GM23338 (cell line): Measurements from ENCODE around the gene KCTD13. TPM values are rescaled to one million over a fixed set of nuclear protein-coding genes. Genes with fewer than 3 reads are reported as not detected.

Experiments used
- ATAC-seq: fragments of 200-7000 bp; cut with Tn5 transposase; 3 replicates; pipeline ENCODE4 v1.9.1; 2020
- DNase-seq: peaks from one replicate; pipeline ENCODE4 v3.0.0-alpha.2; 2015; ENCODE audit warnings: low spot score
- H2AFZ ChIP-seq: fragments of 200-600 bp; sonication (generic); 2 replicates; pipeline ENCODE4 v1.8.0; 2016; ENCODE audit warnings: antibody characterized with exemption, mild to moderate bottlenecking, moderate library complexity
- H3F3A ChIP-seq: fragments of 200-600 bp; sonication (generic); replicated peaks from 2 replicates; pipeline ENCODE4 v1.8.0; 2017; ENCODE audit warnings: antibody characterized with exemption, mixed run types, low read depth
- H3K27ac ChIP-seq: fragments of 200-600 bp; sonication (generic); 2 replicates; pipeline ENCODE4 v1.6.1; 2016; ENCODE audit warnings: low read depth
- H3K27me3 ChIP-seq: fragments of 200-600 bp; sonication (generic); 2 replicates; pipeline ENCODE4 v1.8.0; 2016; ENCODE audit warnings: mild to moderate bottlenecking, mixed run types, moderate library complexity; ENCODE audit not compliant: insufficient read depth
- H3K36me3 ChIP-seq: fragments of 200-600 bp; sonication (generic); 2 replicates; pipeline ENCODE4 v1.8.0; 2016; ENCODE audit warnings: mild to moderate bottlenecking; ENCODE audit not compliant: insufficient read depth
- H3K4me1 ChIP-seq: fragments of 200-600 bp; sonication (generic); 2 replicates; pipeline ENCODE4 v1.8.0; 2016; ENCODE audit warnings: mild to moderate bottlenecking, moderate library complexity; ENCODE audit not compliant: insufficient read depth
- H3K4me2 ChIP-seq: fragments of 200-600 bp; sonication (generic); 2 replicates; pipeline ENCODE4 v1.7.1; 2017; ENCODE audit warnings: mixed run types
- H3K4me3 ChIP-seq: fragments of 200-600 bp; sonication (generic); 2 replicates; pipeline ENCODE4 v1.6.1; 2016; ENCODE audit warnings: mixed run types
- H3K79me2 ChIP-seq: fragments of 200-600 bp; sonication (generic); replicated peaks from 2 replicates; pipeline ENCODE4 v1.8.0; 2017; ENCODE audit warnings: mild to moderate bottlenecking; ENCODE audit not compliant: insufficient read depth
- H3K9me2 ChIP-seq: fragments of 200-600 bp; sonication (generic); 2 replicates; pipeline ENCODE4 v1.8.0; 2017; ENCODE audit not compliant: insufficient read depth
- H4K20me1 ChIP-seq: fragments of 200-600 bp; sonication (generic); replicated peaks from 2 replicates; pipeline ENCODE4 v1.8.0; 2017; ENCODE audit warnings: mild to moderate bottlenecking; ENCODE audit not compliant: insufficient read depth
- H3K27ac Mint-ChIP-seq: 2 replicates; pipeline ENCODE4 v1.8.0; 2020; ENCODE audit warnings: inconsistent platforms, mild to moderate bottlenecking, moderate library complexity, mixed read lengths
- H3K27me3 Mint-ChIP-seq: 3 replicates; pipeline ENCODE4 v1.8.0; 2022; ENCODE audit warnings: low read depth, mild to moderate bottlenecking, moderate library complexity, mixed read lengths, inconsistent platforms; ENCODE audit not compliant: insufficient read depth, poor library complexity
- H3K36me3 Mint-ChIP-seq: 3 replicates; pipeline ENCODE4 v1.8.0; 2021; ENCODE audit warnings: low read depth, mild to moderate bottlenecking, inconsistent platforms, moderate library complexity, mixed read lengths
- H3K4me1 Mint-ChIP-seq: 3 replicates; pipeline ENCODE4 v1.8.0; 2020; ENCODE audit warnings: mild to moderate bottlenecking, inconsistent platforms, mixed read lengths
- H3K4me3 Mint-ChIP-seq: 3 replicates; pipeline ENCODE4 v1.8.0; 2021; ENCODE audit warnings: moderate library complexity, mild to moderate bottlenecking, inconsistent platforms, mixed read lengths
- H3K9me3 Mint-ChIP-seq: 3 replicates; pipeline ENCODE4 v1.8.0; 2020; ENCODE audit warnings: moderate library complexity, mild to moderate bottlenecking, inconsistent platforms, mixed read lengths
- CREB1 ChIP-seq: fragments of 250-450 bp; sonication (Bioruptor Pico); IDR thresholded peaks from 2 replicates; pipeline ENCODE4 v1.5.0; 2020; ENCODE audit warnings: low read depth, mild to moderate bottlenecking, moderate library complexity
- EZH2 ChIP-seq: fragments of 200-600 bp; sonication (generic); IDR thresholded peaks from one replicate; pipeline ENCODE4 v1.8.0; 2017; ENCODE audit warnings: antibody characterized with exemption, mild to moderate bottlenecking, low read depth; ENCODE audit not compliant: unreplicated experiment
- EZH2phosphoT487 ChIP-seq: fragments of 200-600 bp; sonication (generic); IDR thresholded peaks from one replicate; pipeline ENCODE4 v1.8.1; 2018; ENCODE audit warnings: antibody characterized with exemption; ENCODE audit not compliant: unreplicated experiment
- JUNB ChIP-seq: IDR thresholded peaks from one replicate; pipeline ENCODE4 v1.6.1; 2016; ENCODE audit warnings: antibody characterized with exemption; ENCODE audit not compliant: unreplicated experiment
- NANOG ChIP-seq: IDR thresholded peaks from 2 replicates; pipeline ENCODE4 v1.6.1; 2016; ENCODE audit warnings: antibody characterized with exemption, borderline replicate concordance
- POLR2AphosphoS5 ChIP-seq: IDR thresholded peaks from 2 replicates; pipeline ENCODE4 v1.6.1; 2016; ENCODE audit warnings: antibody characterized with exemption, low read depth
- STAT1 ChIP-seq: IDR thresholded peaks from one replicate; pipeline ENCODE4 v1.6.1; 2016; ENCODE audit warnings: antibody characterized with exemption; ENCODE audit not compliant: unreplicated experiment
- ZNF331 ChIP-seq: fragments of 250-450 bp; sonication (Bioruptor Pico); IDR thresholded peaks from 2 replicates; pipeline ENCODE4 v1.5.0; 2020; ENCODE audit warnings: low read depth, mild to moderate bottlenecking, moderate library complexity
- polyA plus RNA-seq: library from polyadenylated mRNA; unstranded; fragments of >200 nt; fragmentation: Nextera tagmentation; extraction: Ambion mirVana; gene quantifications from 2 replicates; pipeline ENCODE4 v1.2.1, GENCODE V29; 2016
- total RNA-seq: library from RNA; depleted of rRNA; stranded (reverse); fragments of >200 nt; shearing (Covaris generic); gene quantifications from 2 replicates; pipeline ENCODE4 v1.2.3, GENCODE V29; 2014
- TF ChIP-seq, protein P1 (sequence below): IDR thresholded peaks from one replicate; pipeline ENCODE4 v1.6.1; 2018; ENCODE audit warnings: antibody characterized with exemption; ENCODE audit not compliant: unreplicated experiment
- TF ChIP-seq, protein P2 (sequence below): IDR thresholded peaks from 2 replicates; pipeline ENCODE4 v1.6.1; 2016; ENCODE audit warnings: antibody characterized with exemption
- TF ChIP-seq, protein P3 (sequence below), 2 experiments: fragments of 200-600 bp in 1 of 2; sonication (generic) in 1 of 2; conservative IDR thresholded peaks; 2 replicates each; pipeline versions ENCODE4 v1.5.1 to v1.6.1; 2016 to 2017; ENCODE audit warnings: antibody characterized with exemption in 2 of 2, low read depth in 2 of 2, mild to moderate bottlenecking in 2 of 2, moderate library complexity in 1 of 2

KCTD13 gene
- total and polyA plus RNA-seq, 2 experiments from 2014 or later, result 10.1 to 12.2 TPM

DNA sequence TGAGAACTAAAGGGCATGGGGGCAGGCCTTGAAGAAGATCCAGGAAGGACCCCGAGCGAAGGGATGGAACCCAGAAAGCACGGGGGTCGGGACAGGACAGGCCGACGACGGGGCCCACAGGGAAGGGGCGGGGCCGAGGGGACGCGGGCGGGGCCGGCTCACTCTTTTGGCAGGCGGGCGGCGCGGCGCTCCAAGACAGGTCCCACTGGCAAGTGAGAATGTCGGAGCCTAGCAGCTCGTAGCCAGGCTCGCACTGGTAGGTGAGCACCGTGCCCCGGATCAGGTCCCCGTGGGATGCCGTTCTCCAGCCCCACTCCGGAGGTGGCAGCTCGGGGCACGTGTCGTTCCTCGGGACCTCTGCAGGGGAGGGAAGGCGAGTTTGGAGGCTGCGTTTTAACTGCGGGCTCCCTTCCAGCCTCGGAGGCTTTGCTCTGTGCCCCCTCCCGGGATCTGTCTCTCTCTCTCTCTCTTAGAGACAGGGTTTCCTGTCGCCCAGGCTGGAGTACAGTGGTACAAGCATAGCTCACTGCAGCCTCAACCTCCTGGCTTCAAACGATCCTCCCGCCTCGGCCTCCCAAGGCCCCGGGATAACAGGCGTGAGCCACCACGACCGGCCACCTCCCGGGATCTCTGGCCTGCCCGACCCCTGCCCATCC, 49.3 kb downstream of the KCTD13 start:
- no peaks in the 10 kb centered on the region; the same call in 1 of the 2 replicates for H3K36me3 ChIP-seq
- DNase-seq, result peak; percentile 70
- Mint-ChIP-seq H3K27ac (no peak overlapping the region), H3K36me3 (0 out of 3 replicates have a peak, but pooled peaks cover 10% of the 10 kb centered on the region), H3K9me3 (no peaks in the 10 kb centered on the region; the same call in 1 of the 3 replicates), H3K27me3 (peaks cover 12% of the 10 kb centered on the region), H3K4me3 (peak overlapping the region; percentile 81), H3K4me1 (peaks cover 12% of the 10 kb centered on the region)
- H3K27ac ChIP-seq, result no peak overlapping the region
- H3K27me3 ChIP-seq, result no peaks in the 10 kb centered on the region
- H3K4me1 ChIP-seq, result peaks cover 4% of the 10 kb centered on the region
- peak; percentile 48 for ATAC-seq
- H3K4me2 ChIP-seq, result peak overlapping the region; percentile 90
- no peaks in the 10 kb centered on the region for H3K79me2 ChIP-seq
- no peaks in the 10 kb centered on the region; the same call in 1 of the 2 replicates for H4K20me1 ChIP-seq
- peak overlapping the region; percentile 92 for H2AFZ ChIP-seq
- H3F3A ChIP-seq, result peaks cover 6% of the 10 kb centered on the region; the same call in 1 of the 2 replicates
- peak overlapping the region; percentile 54 for H3K4me3 ChIP-seq
- H3K9me2 ChIP-seq, result no peaks in the 10 kb centered on the region
- TF ChIP-seq, protein P1, sequence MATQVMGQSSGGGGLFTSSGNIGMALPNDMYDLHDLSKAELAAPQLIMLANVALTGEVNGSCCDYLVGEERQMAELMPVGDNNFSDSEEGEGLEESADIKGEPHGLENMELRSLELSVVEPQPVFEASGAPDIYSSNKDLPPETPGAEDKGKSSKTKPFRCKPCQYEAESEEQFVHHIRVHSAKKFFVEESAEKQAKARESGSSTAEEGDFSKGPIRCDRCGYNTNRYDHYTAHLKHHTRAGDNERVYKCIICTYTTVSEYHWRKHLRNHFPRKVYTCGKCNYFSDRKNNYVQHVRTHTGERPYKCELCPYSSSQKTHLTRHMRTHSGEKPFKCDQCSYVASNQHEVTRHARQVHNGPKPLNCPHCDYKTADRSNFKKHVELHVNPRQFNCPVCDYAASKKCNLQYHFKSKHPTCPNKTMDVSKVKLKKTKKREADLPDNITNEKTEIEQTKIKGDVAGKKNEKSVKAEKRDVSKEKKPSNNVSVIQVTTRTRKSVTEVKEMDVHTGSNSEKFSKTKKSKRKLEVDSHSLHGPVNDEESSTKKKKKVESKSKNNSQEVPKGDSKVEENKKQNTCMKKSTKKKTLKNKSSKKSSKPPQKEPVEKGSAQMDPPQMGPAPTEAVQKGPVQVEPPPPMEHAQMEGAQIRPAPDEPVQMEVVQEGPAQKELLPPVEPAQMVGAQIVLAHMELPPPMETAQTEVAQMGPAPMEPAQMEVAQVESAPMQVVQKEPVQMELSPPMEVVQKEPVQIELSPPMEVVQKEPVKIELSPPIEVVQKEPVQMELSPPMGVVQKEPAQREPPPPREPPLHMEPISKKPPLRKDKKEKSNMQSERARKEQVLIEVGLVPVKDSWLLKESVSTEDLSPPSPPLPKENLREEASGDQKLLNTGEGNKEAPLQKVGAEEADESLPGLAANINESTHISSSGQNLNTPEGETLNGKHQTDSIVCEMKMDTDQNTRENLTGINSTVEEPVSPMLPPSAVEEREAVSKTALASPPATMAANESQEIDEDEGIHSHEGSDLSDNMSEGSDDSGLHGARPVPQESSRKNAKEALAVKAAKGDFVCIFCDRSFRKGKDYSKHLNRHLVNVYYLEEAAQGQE, result no peak
- TF ChIP-seq POLR2AphosphoS5 (no peak), CREB1 (no peak), STAT1 (no peak), NANOG (no peak), ZNF331 (no peak), EZH2phosphoT487 (no peak), EZH2 (no peak)
- TF ChIP-seq, protein P2, sequence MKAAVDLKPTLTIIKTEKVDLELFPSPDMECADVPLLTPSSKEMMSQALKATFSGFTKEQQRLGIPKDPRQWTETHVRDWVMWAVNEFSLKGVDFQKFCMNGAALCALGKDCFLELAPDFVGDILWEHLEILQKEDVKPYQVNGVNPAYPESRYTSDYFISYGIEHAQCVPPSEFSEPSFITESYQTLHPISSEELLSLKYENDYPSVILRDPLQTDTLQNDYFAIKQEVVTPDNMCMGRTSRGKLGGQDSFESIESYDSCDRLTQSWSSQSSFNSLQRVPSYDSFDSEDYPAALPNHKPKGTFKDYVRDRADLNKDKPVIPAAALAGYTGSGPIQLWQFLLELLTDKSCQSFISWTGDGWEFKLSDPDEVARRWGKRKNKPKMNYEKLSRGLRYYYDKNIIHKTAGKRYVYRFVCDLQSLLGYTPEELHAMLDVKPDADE, result no peak

DNA sequence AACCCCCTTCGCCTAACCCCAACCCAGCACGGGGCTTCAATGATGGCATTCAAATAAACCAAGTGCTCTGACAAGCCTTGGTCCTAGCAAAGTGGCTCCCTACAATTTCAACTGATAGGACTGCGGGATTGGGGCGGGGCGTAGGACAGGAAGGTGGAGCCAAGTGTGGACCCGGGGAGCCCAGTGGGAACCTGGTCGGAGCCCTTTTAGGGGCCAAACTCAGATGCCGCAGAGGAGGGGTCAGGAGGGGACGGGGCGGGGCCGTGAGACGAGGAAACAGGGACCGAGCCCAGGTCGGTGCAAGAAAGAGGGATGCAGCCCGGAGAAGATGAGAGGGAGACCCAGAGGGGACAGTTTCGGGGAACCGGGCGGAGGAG, 49.8 kb downstream of the KCTD13 start:
- peaks cover 12% of the 10 kb centered on the region for H3K4me1 Mint-ChIP-seq
- Histone ChIP-seq H3K4me3 (peak overlapping the region; percentile 54), H4K20me1 (no peaks in the 10 kb centered on the region; the same call in 1 of the 2 replicates), H3F3A (peaks cover 6% of the 10 kb centered on the region; the same call in 1 of the 2 replicates), H3K79me2 (no peaks in the 10 kb centered on the region), H3K36me3 (no peaks in the 10 kb centered on the region; the same call in 1 of the 2 replicates), H2AFZ (peak overlapping the region; percentile 92; the same call in 1 of the 2 replicates), H3K4me2 (peak overlapping the region; percentile 90), H3K27me3 (no peaks in the 10 kb centered on the region), H3K4me1 (peaks cover 4% of the 10 kb centered on the region), H3K9me2 (no peaks in the 10 kb centered on the region), H3K27ac (no peak overlapping the region)
- peak overlapping the region; percentile 81 for H3K4me3 Mint-ChIP-seq
- DNase-seq, result peak; percentile 94
- H3K36me3 Mint-ChIP-seq, result 0 out of 3 replicates have a peak, but pooled peaks cover 9% of the 10 kb centered on the region
- no peaks in the 10 kb centered on the region; the same call in 1 of the 3 replicates for H3K9me3 Mint-ChIP-seq
- peak; percentile 63 for ATAC-seq
- H3K27me3 Mint-ChIP-seq, result peaks cover 12% of the 10 kb centered on the region
- no peak overlapping the region for H3K27ac Mint-ChIP-seq
- TF ChIP-seq, protein P3, sequence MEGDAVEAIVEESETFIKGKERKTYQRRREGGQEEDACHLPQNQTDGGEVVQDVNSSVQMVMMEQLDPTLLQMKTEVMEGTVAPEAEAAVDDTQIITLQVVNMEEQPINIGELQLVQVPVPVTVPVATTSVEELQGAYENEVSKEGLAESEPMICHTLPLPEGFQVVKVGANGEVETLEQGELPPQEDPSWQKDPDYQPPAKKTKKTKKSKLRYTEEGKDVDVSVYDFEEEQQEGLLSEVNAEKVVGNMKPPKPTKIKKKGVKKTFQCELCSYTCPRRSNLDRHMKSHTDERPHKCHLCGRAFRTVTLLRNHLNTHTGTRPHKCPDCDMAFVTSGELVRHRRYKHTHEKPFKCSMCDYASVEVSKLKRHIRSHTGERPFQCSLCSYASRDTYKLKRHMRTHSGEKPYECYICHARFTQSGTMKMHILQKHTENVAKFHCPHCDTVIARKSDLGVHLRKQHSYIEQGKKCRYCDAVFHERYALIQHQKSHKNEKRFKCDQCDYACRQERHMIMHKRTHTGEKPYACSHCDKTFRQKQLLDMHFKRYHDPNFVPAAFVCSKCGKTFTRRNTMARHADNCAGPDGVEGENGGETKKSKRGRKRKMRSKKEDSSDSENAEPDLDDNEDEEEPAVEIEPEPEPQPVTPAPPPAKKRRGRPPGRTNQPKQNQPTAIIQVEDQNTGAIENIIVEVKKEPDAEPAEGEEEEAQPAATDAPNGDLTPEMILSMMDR (conservative IDR thresholded peaks at IDR 0.05; ENCODE audit: low read depth in 2 of 2), result no peak
- no peak for TF ChIP-seq EZH2phosphoT487
- TF ChIP-seq, protein P1, result no peak
- no peak for TF ChIP-seq JUNB
- TF ChIP-seq CREB1, result no peak
